Measurements from ENCODE around the gene TMEM272. TPM values are rescaled to one million over a fixed set of nuclear protein-coding genes. Genes with fewer than 3 reads are reported as not detected.

Gene TMEM272
- total and polyA plus RNA-seq, 2 donors (not counting 1 experiment from before 2014, with no cell fraction given) = not detected

- H3K36me3 ChIP-seq (replicated peaks in 1 of 2; ENCODE audit: control extremely low read depth in 1 of 2, control insufficient read depth in 1 of 2, extremely low read depth in 1 of 2, insufficient read depth in 2 of 2, low read length in 1 of 2) = no peaks in the 10 kb centered on the region
- H3K4me3 ChIP-seq (ENCODE audit: control extremely low read depth in 1 of 5, extremely low read depth in 1 of 5, insufficient read depth in 1 of 5, low read depth in 2 of 5, low read length in 4 of 5) = no peak overlapping the region
- H3K27me3 ChIP-seq (replicated peaks in 1 of 4; ENCODE audit: control extremely low read depth in 1 of 4, control insufficient read depth in 3 of 4, insufficient read depth in 4 of 4, low read length in 3 of 4) = peaks cover 0 to 8% (median 0%) of the 10 kb centered on the region in 4 experiments
- H3K79me2 ChIP-seq (ENCODE audit: control insufficient read depth, insufficient read depth, low read length) = no peaks in the 10 kb centered on the region
- no peaks in the 10 kb centered on the region for H3K9me3 ChIP-seq (ENCODE audit: control extremely low read depth in 1 of 3, control insufficient read depth in 2 of 3, insufficient read depth in 1 of 3, low read length in 2 of 3)
- peaks cover 5% of the 10 kb centered on the region for H3K4me1 Mint-ChIP-seq
- H3K4me1 ChIP-seq (ENCODE audit: control insufficient read depth in 2 of 2, insufficient read depth in 2 of 2, low read length in 2 of 2) = peaks cover 0 to 6% of the 10 kb centered on the region in 2 donors
- H3K9ac ChIP-seq (ENCODE audit: low read length) = no peak overlapping the region
- CTCF ChIA-PET = interaction anchor here (0.9 to 3.5 kb wide), 5 partner anchors 10 to 36 kb away, joined by 3 to 18 read pairs (median 4); no protein-coding TSS in a partner anchor
- no peak overlapping the region for H3K4me2 ChIP-seq (replicated peaks; ENCODE audit: low read depth, low read length, poor library complexity, severe bottlenecking)
- H4K20me1 ChIP-seq (ENCODE audit: control insufficient read depth, insufficient read depth, low read length, poor library complexity, severe bottlenecking) = no peaks in the 10 kb centered on the region
- no peak overlapping the region for H3K27ac ChIP-seq (ENCODE audit: low read length in 2 of 2)
- 95% methylated on average over 3 of the region's 4 CpGs for WGBS (ENCODE audit: insufficient coverage)
- H3K9me3 Mint-ChIP-seq (ENCODE audit: insufficient read depth) = no peaks in the 10 kb centered on the region
- POLR2A ChIA-PET = no interaction called here
- peaks cover 22% of the 10 kb centered on the region for H3K27me3 Mint-ChIP-seq
- TF ChIP-seq EZH2 (IDR thresholded peaks at IDR 0.05; ENCODE audit: borderline replicate concordance, insufficient read depth, low read depth, low read length, poor library complexity, severe bottlenecking) = no peak
- TF ChIP-seq, protein P1, sequence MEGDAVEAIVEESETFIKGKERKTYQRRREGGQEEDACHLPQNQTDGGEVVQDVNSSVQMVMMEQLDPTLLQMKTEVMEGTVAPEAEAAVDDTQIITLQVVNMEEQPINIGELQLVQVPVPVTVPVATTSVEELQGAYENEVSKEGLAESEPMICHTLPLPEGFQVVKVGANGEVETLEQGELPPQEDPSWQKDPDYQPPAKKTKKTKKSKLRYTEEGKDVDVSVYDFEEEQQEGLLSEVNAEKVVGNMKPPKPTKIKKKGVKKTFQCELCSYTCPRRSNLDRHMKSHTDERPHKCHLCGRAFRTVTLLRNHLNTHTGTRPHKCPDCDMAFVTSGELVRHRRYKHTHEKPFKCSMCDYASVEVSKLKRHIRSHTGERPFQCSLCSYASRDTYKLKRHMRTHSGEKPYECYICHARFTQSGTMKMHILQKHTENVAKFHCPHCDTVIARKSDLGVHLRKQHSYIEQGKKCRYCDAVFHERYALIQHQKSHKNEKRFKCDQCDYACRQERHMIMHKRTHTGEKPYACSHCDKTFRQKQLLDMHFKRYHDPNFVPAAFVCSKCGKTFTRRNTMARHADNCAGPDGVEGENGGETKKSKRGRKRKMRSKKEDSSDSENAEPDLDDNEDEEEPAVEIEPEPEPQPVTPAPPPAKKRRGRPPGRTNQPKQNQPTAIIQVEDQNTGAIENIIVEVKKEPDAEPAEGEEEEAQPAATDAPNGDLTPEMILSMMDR (IDR thresholded peaks at IDR 0.05) = no peak
- H3K4me3 Mint-ChIP-seq = no peak overlapping the region
- H3K27ac Mint-ChIP-seq = no peak overlapping the region
- intact Hi-C loops (cut with micrococcal nuclease) = no loop called here
- ATAC-seq (ENCODE audit: low read depth) = no peak
- no peak overlapping the region for H2AFZ ChIP-seq (ENCODE audit: insufficient read depth, low read depth, low read length, poor library complexity, severe bottlenecking)
- no peak for DNase-seq
Observed at GRCh38 chr13:51848674-51849073, 3.7 kb upstream of the TMEM272 start.

DNA sequence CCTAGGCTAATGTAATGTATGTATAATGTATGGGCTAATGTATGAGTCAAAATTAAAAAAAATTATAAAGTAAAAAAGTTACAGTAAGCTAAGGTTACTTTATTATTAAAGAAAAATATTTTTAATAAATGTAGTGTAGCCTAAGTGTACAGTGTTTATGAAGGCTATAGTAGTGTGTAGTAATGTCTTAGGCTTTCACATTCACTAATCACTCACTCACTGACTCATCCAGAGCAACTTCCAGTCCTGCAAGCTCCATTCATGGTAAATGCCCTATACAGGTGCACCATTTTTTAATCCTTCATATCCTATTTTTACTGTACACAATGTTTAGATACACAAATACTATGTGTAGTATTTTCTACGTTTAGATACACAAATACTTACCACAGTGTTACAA lies 1.8 kb upstream of the TMEM272 start:
- Histone ChIP-seq H4K20me1 (ENCODE audit: control insufficient read depth, insufficient read depth, low read length, poor library complexity, severe bottlenecking) (no peaks in the 10 kb centered on the region), H2AFZ (ENCODE audit: insufficient read depth, low read depth, low read length, poor library complexity, severe bottlenecking) (no peak overlapping the region), H3K27me3 (replicated peaks in 1 of 4; ENCODE audit: control extremely low read depth in 1 of 4, control insufficient read depth in 3 of 4, insufficient read depth in 4 of 4, low read length in 3 of 4) (peaks cover 0 to 8% (median 0%) of the 10 kb centered on the region in 4 experiments), H3K79me2 (ENCODE audit: control insufficient read depth, insufficient read depth, low read length) (no peaks in the 10 kb centered on the region), H3K9me3 (ENCODE audit: control extremely low read depth in 1 of 3, control insufficient read depth in 2 of 3, insufficient read depth in 1 of 3, low read length in 2 of 3) (no peaks in the 10 kb centered on the region), H3K27ac (ENCODE audit: low read length in 2 of 2) (no peak overlapping the region), H3K36me3 (replicated peaks in 1 of 2; ENCODE audit: control extremely low read depth in 1 of 2, control insufficient read depth in 1 of 2, extremely low read depth in 1 of 2, insufficient read depth in 2 of 2, low read length in 1 of 2) (no peaks in the 10 kb centered on the region), H3K4me1 (ENCODE audit: control insufficient read depth in 2 of 2, insufficient read depth in 2 of 2, low read length in 2 of 2) (peaks cover 0 to 6% of the 10 kb centered on the region in 2 donors), H3K4me3 (ENCODE audit: control extremely low read depth in 1 of 5, extremely low read depth in 1 of 5, insufficient read depth in 1 of 5, low read depth in 2 of 5, low read length in 4 of 5) (no peak overlapping the region), H3K9ac (ENCODE audit: low read length) (no peak overlapping the region), H3K4me2 (replicated peaks; ENCODE audit: low read depth, low read length, poor library complexity, severe bottlenecking) (no peak overlapping the region)
- ATAC-seq (ENCODE audit: low read depth) (no peak), DNase-seq (no peak)
- POLR2A ChIA-PET = no interaction called here
- intact Hi-C loops (cut with micrococcal nuclease) = no loop called here
- TF ChIP-seq, protein P1 (IDR thresholded peaks at IDR 0.05) = no peak
- no peak for TF ChIP-seq EZH2 (IDR thresholded peaks at IDR 0.05; ENCODE audit: borderline replicate concordance, insufficient read depth, low read depth, low read length, poor library complexity, severe bottlenecking)
- Mint-ChIP-seq H3K27ac (no peak overlapping the region), H3K4me1 (peaks cover 5% of the 10 kb centered on the region), H3K9me3 (ENCODE audit: insufficient read depth) (no peaks in the 10 kb centered on the region), H3K27me3 (peaks cover 17% of the 10 kb centered on the region), H3K4me3 (no peak overlapping the region)
- CTCF ChIA-PET = interaction anchor here (0.8 to 1.2 kb wide), 3 partner anchors 11 to 354 kb away, joined by 3 read pairs; no protein-coding TSS in a partner anchor
- no CpG with 5 or more reads among the region's 1 CpG for WGBS (ENCODE audit: insufficient coverage)
